ENCODE measurements around the gene OR6C6.

DNA sequence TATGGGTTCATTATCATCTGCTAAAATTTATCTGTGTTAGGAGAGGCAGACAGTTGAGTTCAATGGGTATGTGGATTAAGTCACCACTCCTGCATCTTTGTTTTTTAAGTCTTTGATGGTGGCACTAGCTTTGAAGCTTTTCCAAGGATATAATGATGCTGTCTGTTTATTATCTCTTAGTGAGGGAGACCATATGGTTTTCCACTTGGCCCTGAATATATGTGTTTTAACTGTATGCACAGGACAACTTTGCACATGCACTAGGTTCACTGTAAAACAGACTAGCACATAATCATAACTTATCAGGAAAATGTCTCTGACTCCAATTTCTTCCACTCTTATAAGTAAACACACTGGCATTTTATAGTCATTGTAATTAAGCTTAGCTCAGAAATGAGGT is 43.1 kb downstream of the OR6C6 start:
- TF ChIP-seq, protein P1, sequence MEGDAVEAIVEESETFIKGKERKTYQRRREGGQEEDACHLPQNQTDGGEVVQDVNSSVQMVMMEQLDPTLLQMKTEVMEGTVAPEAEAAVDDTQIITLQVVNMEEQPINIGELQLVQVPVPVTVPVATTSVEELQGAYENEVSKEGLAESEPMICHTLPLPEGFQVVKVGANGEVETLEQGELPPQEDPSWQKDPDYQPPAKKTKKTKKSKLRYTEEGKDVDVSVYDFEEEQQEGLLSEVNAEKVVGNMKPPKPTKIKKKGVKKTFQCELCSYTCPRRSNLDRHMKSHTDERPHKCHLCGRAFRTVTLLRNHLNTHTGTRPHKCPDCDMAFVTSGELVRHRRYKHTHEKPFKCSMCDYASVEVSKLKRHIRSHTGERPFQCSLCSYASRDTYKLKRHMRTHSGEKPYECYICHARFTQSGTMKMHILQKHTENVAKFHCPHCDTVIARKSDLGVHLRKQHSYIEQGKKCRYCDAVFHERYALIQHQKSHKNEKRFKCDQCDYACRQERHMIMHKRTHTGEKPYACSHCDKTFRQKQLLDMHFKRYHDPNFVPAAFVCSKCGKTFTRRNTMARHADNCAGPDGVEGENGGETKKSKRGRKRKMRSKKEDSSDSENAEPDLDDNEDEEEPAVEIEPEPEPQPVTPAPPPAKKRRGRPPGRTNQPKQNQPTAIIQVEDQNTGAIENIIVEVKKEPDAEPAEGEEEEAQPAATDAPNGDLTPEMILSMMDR (IDR thresholded peaks at IDR 0.05; ENCODE audit: low read length), result no peak
- TF ChIP-seq EZH2phosphoT487 (IDR thresholded peaks at IDR 0.05; ENCODE audit: low read length), result no peak

Measured in MM.1S (cell line).